ENCODE results near the gene KYAT1. TPM values are rescaled to one million over a fixed set of nuclear protein-coding genes. Genes with fewer than 3 reads are reported as not detected.

KYAT1 gene
- total and polyA plus RNA-seq, 2 of the 13 experiments (the other 11 are each of a cell fraction or from before 2014, with no cell fraction given), result 9.2 to 46.5 TPM

- TF ChIP-seq HNF1A (IDR thresholded peaks at IDR 0.05; ENCODE audit: low read depth) (no peak), HNF1A (CRISPR knock-in tag; IDR thresholded peaks at IDR 0.05; ENCODE audit: borderline replicate concordance) (no peak), SNAPC5 (CRISPR knock-in tag; IDR thresholded peaks at IDR 0.05; ENCODE audit: borderline replicate concordance) (no peak), ZNF609 (CRISPR knock-in tag; IDR thresholded peaks at IDR 0.05; ENCODE audit: borderline replicate concordance) (no peak), ZNF142 (CRISPR knock-in tag; IDR thresholded peaks at IDR 0.05) (no peak), GZF1 (CRISPR knock-in tag; IDR thresholded peaks at IDR 0.05) (no peak), ETV5 (CRISPR knock-in tag; IDR thresholded peaks at IDR 0.05; ENCODE audit: borderline replicate concordance) (peak; percentile 20; the same call in 1 of the 2 replicates), DNMT3B (CRISPR knock-in tag; conservative IDR thresholded peaks at IDR 0.05) (0 out of 2 replicates have a peak, but pooled peaks have one; percentile 37), ZNF383 (CRISPR knock-in tag; IDR thresholded peaks at IDR 0.05; ENCODE audit: borderline replicate concordance) (no peak), RFX5 (IDR thresholded peaks at IDR 0.05; ENCODE audit: low read depth, low read length) (no peak), ZBTB44 (CRISPR knock-in tag; IDR thresholded peaks at IDR 0.05) (no peak), MXD3 (CRISPR knock-in tag; IDR thresholded peaks at IDR 0.05) (no peak; the same call in 1 of the 2 replicates)
These were observed 18.1 kb downstream of the KYAT1 start (continued) for GRCh38 chr9:128863647-128864046.
